Spinal cord (tissue), 10 donors: ENCODE measurements around the gene CYBA. TPM values are rescaled to one million over a fixed set of nuclear protein-coding genes. Genes with fewer than 3 reads are reported as not detected.

Source experiments
- DNase-seq, 6 donors: peaks; one replicate each; pipeline versions ENCODE4 v3.0.0 to v3.0.0-alpha.2; 2013 to 2015; ENCODE audit warnings: low spot score in 6 of 6, low read depth in 4 of 6
- H3K27ac ChIP-seq: one replicate; pipeline ENCODE4 v1.5.1; 2013; ENCODE audit warnings: low read depth, low read length, control low read depth
- H3K27me3 ChIP-seq: one replicate; pipeline ENCODE4 v1.6.1; 2013; ENCODE audit warnings: low read length; ENCODE audit not compliant: control insufficient read depth, insufficient read depth
- H3K36me3 ChIP-seq: one replicate; pipeline ENCODE4 v1.6.1; 2013; ENCODE audit warnings: low read length; ENCODE audit not compliant: control insufficient read depth, insufficient read depth
- H3K4me1 ChIP-seq: one replicate; pipeline ENCODE4 v1.6.1; 2013; ENCODE audit warnings: low read length; ENCODE audit not compliant: control insufficient read depth, insufficient read depth
- H3K4me3 ChIP-seq: one replicate; pipeline ENCODE4 v1.5.1; 2013; ENCODE audit warnings: low read depth, low read length, control low read depth
- H3K9me3 ChIP-seq: one replicate; pipeline ENCODE4 v1.6.1; 2013; ENCODE audit warnings: low read length; ENCODE audit not compliant: control insufficient read depth, insufficient read depth
- WGBS: methylation state at CpG from one replicate; pipeline ENCODE4 v1.1.5; 2013; ENCODE audit warnings: missing lambda C conversion rate; ENCODE audit not compliant: insufficient coverage; 5-methylcytosine and 5-hydroxymethylcytosine counted together
- polyA plus RNA-seq, 2 donors: library from polyadenylated mRNA; unstranded; fragments of 120-200 nt; gene quantifications; one replicate each; pipeline ENCODE4 v1.2.1, GENCODE V29; 2013; ENCODE audit not compliant: insufficient read length in 2 of 2
- total RNA-seq, 2 donors: library from RNA; depleted of rRNA in 1 of 2; stranded (reverse); fragments of 120-200 nt in 1 of 2; fragments of >200 nt in 1 of 2; gene quantifications; one replicate each; pipeline versions ENCODE4 v1.2.3 to v1.2.4, GENCODE V29; 2013 to 2014
- donor health status: healthy.

The CYBA gene
- total and polyA plus RNA-seq, 4 donors = 58.5 to 147 (median 67.1) TPM

- Histone ChIP-seq H3K36me3 (peaks cover 92% of the 10 kb centered on the region), H3K27ac (no peak overlapping the region), H3K4me3 (no peak overlapping the region), H3K27me3 (no peaks in the 10 kb centered on the region), H3K9me3 (no peaks in the 10 kb centered on the region), H3K4me1 (peaks cover 22% of the 10 kb centered on the region)
- no peak for DNase-seq
- WGBS = 88% methylated on average over 27 of the region's 29 CpGs
Measured at GRCh38 chr16:88655733-88656281, 5.0 kb upstream of the CYBA start.

- Histone ChIP-seq H3K4me3 (no peak overlapping the region), H3K36me3 (peaks cover 96% of the 10 kb centered on the region), H3K27me3 (no peaks in the 10 kb centered on the region), H3K9me3 (no peaks in the 10 kb centered on the region), H3K4me1 (peaks cover 28% of the 10 kb centered on the region), H3K27ac (no peak overlapping the region)
- DNase-seq = no peak
- WGBS = 95% methylated on average over 50 of the region's 50 CpGs
Measured at GRCh38 chr16:88655053-88655732, 4.3 kb upstream of the CYBA start.

GRCh38 chr16:88654363-88655052, 3.7 kb upstream of the CYBA start:
- 91% methylated on average over 27 of the region's 28 CpGs for WGBS
- no peak overlapping the region for H3K27ac ChIP-seq
- peaks cover 96% of the 10 kb centered on the region for H3K36me3 ChIP-seq
- no peak for DNase-seq
- no peaks in the 10 kb centered on the region for H3K9me3 ChIP-seq
- H3K4me3 ChIP-seq = no peak overlapping the region
- peaks cover 29% of the 10 kb centered on the region for H3K4me1 ChIP-seq
- no peaks in the 10 kb centered on the region for H3K27me3 ChIP-seq

GRCh38 chr16:88653596-88654362, 2.9 kb upstream of the CYBA start:
- no peak for DNase-seq
- Histone ChIP-seq H3K4me1 (peaks cover 26% of the 10 kb centered on the region), H3K4me3 (no peak overlapping the region), H3K9me3 (no peaks in the 10 kb centered on the region), H3K36me3 (peaks cover 92% of the 10 kb centered on the region), H3K27me3 (no peaks in the 10 kb centered on the region), H3K27ac (no peak overlapping the region)
- WGBS = 85% methylated on average over 32 of the region's 32 CpGs

GRCh38 chr16:88653101-88653500, 2.2 kb upstream of the CYBA start:
- Histone ChIP-seq H3K4me1 (peaks cover 26% of the 10 kb centered on the region), H3K27me3 (no peaks in the 10 kb centered on the region), H3K36me3 (peaks cover 88% of the 10 kb centered on the region), H3K27ac (no peak overlapping the region), H3K4me3 (no peak overlapping the region), H3K9me3 (no peaks in the 10 kb centered on the region)
- WGBS = 88% methylated on average over 13 of the region's 13 CpGs
- no peak for DNase-seq

GRCh38 chr16:88652762-88653063, 1.9 kb upstream of the CYBA start:
- Histone ChIP-seq H3K36me3 (peaks cover 88% of the 10 kb centered on the region), H3K4me3 (no peak overlapping the region), H3K9me3 (no peaks in the 10 kb centered on the region), H3K4me1 (peaks cover 26% of the 10 kb centered on the region), H3K27me3 (no peaks in the 10 kb centered on the region), H3K27ac (no peak overlapping the region)
- no peak for DNase-seq
- whole genome bisulfite sequencing = 95% methylated on average over 6 of the region's 8 CpGs

GRCh38 chr16:88651989-88652761, 1.3 kb upstream of the CYBA start:
- 88% methylated on average over 29 of the region's 29 CpGs for WGBS
- peaks cover 83% of the 10 kb centered on the region for H3K36me3 ChIP-seq
- peaks cover 26% of the 10 kb centered on the region for H3K4me1 ChIP-seq
- DNase-seq = no peak
- no peaks in the 10 kb centered on the region for H3K27me3 ChIP-seq
- H3K27ac ChIP-seq = peak overlapping the region; percentile 33
- no peaks in the 10 kb centered on the region for H3K9me3 ChIP-seq
- no peak overlapping the region for H3K4me3 ChIP-seq

GRCh38 chr16:88651276-88651988, 579 bp upstream of the CYBA start:
- no peaks in the 10 kb centered on the region for H3K27me3 ChIP-seq
- H3K4me3 ChIP-seq = peak overlapping the region; percentile 58
- peaks cover 26% of the 10 kb centered on the region for H3K4me1 ChIP-seq
- no peaks in the 10 kb centered on the region for H3K9me3 ChIP-seq
- WGBS = 60% methylated on average over 22 of the region's 24 CpGs
- H3K27ac ChIP-seq = peak overlapping the region; percentile 33
- peaks cover 80% of the 10 kb centered on the region for H3K36me3 ChIP-seq
- peak in 1 of 6 donors; percentile 22 for DNase-seq
